Tibial artery (tissue), 4 donors: ENCODE measurements around the gene PPARA.

Experiments
- DNase-seq, 2 donors: peaks; one replicate each; pipeline ENCODE4 v3.0.0-alpha.2; 2019
- H3K27ac ChIP-seq, 2 donors: fragments of 200-600 bp; sonication (generic) in 1 of 2; 1 replicate in 1 of 2; 2 replicates in 1 of 2; pipeline ENCODE4 v1.5.1; 2018 to 2019; ENCODE audit warnings: mild to moderate bottlenecking in 1 of 2
- H3K27me3 ChIP-seq, 2 donors: fragments of 200-600 bp; sonication (generic) in 1 of 2; one replicate each; pipeline versions ENCODE4 v1.5.1 to v1.6.0; 2016 to 2019
- H3K36me3 ChIP-seq, 3 donors: fragments of 200-600 bp; sonication (generic) in 2 of 3; one replicate each; pipeline ENCODE4 v1.5.1; 2016 to 2019; ENCODE audit warnings: mild to moderate bottlenecking in 2 of 3
- H3K4me1 ChIP-seq, 4 donors: fragments of 200-600 bp; sonication (generic) in 2 of 4; 1 replicate in 3 of 4; 2 replicates in 1 of 4; pipeline ENCODE4 v1.5.1; 2016 to 2019
- H3K4me3 ChIP-seq, 2 donors: fragments of 200-600 bp; sonication (generic) in 1 of 2; 1 replicate in 1 of 2; 2 replicates in 1 of 2; pipeline ENCODE4 v1.5.1; 2018 to 2019; ENCODE audit warnings: mild to moderate bottlenecking in 2 of 2
- H3K9me3 ChIP-seq, 3 donors: fragments of 200-600 bp; sonication (generic) in 1 of 3; one replicate each; pipeline ENCODE4 v1.5.1; 2016 to 2019
- intact Hi-C: fragments of 100-400 bp; cut with DNase I; formaldehyde crosslinking; loops from one replicate; pipeline ENCODE4 v1.15.0; 2023; ENCODE audit warnings: low total_unique reads
- TF ChIP-seq, protein P1 (sequence below), 2 experiments: fragments of 200-600 bp in 1 of 2; fragments of 450-650 bp in 1 of 2; IDR thresholded peaks; one replicate each; pipeline ENCODE4 v1.5.1; 2017 to 2019; ENCODE audit warnings: antibody characterized with exemption in 2 of 2, mild to moderate bottlenecking in 1 of 2, moderate library complexity in 1 of 2

Gene PPARA

DNA sequence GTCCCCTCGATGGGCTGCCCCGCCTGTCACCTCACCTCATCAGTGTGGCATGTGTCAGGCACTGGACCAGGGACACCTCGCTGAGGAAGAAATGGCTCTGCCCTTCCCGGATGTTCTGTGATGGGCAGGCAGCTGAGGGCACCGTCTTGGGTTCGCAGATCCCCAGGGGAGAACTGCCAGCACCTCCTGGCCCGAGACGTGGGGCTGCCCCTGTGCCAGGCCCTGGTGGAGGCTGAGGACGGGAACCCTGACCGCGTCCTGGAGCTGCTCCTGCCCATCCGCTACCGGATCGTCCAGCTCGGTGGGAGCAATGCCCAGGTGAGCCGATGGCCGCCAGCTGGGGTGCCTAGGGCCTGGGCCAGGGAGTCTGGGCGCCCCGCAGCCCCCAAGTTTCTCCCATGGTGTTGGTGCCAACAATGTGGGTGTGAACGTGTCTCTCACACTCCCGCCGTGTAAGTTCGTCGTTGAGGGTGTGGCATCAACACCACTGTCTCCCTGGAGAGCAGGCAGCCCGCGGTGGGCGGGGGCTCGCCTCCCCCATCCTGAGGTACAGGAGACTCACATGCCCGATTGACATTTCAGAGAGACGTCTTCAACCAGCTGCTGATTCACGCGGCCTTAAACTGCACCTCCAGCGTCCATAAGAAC is 139.0 kb downstream of the PPARA start:
- H3K36me3 ChIP-seq: peaks cover 43 to 99% (median 74%) of the 10 kb centered on the region in 3 donors
- H3K9me3 ChIP-seq: peaks cover 0 to 7% (median 0%) of the 10 kb centered on the region in 3 donors
- no peaks in the 10 kb centered on the region for H3K27me3 ChIP-seq
- H3K27ac ChIP-seq: no peak overlapping the region
- H3K4me1 ChIP-seq: no peaks in the 10 kb centered on the region
- no peak overlapping the region for H3K4me3 ChIP-seq
- TF ChIP-seq, protein P1, sequence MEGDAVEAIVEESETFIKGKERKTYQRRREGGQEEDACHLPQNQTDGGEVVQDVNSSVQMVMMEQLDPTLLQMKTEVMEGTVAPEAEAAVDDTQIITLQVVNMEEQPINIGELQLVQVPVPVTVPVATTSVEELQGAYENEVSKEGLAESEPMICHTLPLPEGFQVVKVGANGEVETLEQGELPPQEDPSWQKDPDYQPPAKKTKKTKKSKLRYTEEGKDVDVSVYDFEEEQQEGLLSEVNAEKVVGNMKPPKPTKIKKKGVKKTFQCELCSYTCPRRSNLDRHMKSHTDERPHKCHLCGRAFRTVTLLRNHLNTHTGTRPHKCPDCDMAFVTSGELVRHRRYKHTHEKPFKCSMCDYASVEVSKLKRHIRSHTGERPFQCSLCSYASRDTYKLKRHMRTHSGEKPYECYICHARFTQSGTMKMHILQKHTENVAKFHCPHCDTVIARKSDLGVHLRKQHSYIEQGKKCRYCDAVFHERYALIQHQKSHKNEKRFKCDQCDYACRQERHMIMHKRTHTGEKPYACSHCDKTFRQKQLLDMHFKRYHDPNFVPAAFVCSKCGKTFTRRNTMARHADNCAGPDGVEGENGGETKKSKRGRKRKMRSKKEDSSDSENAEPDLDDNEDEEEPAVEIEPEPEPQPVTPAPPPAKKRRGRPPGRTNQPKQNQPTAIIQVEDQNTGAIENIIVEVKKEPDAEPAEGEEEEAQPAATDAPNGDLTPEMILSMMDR (IDR thresholded peaks at IDR 0.05): no peak
- DNase-seq: peak in 1 of 2 donors; percentile 64
- intact Hi-C loops: no loop called here

- H3K27me3 ChIP-seq: no peaks in the 10 kb centered on the region
- no peak for DNase-seq
- H3K4me1 ChIP-seq: no peaks in the 10 kb centered on the region
- no peak overlapping the region for H3K4me3 ChIP-seq
- TF ChIP-seq, protein P1 (IDR thresholded peaks at IDR 0.05): no peak
- no peak overlapping the region for H3K27ac ChIP-seq
- H3K9me3 ChIP-seq: peaks cover 0 to 7% (median 0%) of the 10 kb centered on the region in 3 donors
- intact Hi-C loops: no loop called here
- peaks cover 35 to 90% (median 66%) of the 10 kb centered on the region in 3 donors for H3K36me3 ChIP-seq
These were observed 140.0 kb downstream of the PPARA start for GRCh38 chr22:46290121-46290842.

DNA sequence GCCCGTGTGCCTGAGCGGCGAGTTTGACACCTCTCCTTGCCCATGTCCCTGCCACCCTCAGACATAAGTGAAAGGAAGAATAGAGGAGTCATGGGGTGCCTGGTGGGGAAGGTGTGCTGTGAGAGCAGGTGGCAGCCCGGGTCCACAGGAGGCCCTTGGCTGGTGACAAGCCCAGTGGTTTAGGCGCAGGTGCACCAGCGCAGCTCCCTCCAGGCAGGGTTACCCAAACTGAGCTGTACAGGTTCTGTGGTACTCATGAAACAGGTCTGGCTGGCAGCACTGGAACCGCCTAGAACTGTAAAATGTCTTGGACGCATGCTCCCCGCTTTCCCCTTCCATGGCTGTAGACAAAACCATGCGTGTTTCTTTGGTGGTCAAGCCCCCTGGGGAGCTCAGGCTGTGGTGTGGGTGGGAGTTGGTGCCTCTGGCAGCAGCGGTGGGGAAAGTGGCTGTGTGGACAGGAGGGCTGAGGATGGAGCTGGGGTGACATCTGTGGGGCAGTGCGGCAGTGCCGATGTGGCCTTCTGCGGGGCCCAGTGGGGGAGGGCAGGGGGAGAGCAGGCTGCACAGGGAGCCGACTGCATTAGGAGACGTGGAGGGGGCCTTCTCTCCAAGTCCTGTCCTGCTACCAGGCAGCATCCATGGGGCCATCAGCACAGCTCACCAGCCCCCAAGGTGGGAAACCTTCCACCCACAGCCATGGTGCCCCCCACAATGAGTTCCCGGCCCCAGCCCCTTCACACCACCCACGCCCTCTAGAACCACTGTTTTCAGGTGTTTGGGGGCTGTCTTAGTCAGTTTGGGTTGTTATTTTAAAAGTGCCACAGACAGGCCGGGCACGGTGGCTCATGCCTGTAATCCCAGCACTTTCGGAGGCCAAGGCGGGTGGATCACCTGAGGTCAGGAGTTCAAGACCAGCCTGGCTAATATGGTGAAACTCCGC is 140.8 kb downstream of the PPARA start:
- Histone ChIP-seq H3K4me3 (no peak overlapping the region), H3K27ac (no peak overlapping the region), H3K36me3 (peaks cover 29 to 82% (median 65%) of the 10 kb centered on the region in 3 donors), H3K4me1 (peaks cover 0 to 7% (median 5%) of the 10 kb centered on the region in 4 donors), H3K9me3 (peaks cover 0 to 7% (median 0%) of the 10 kb centered on the region in 3 donors), H3K27me3 (no peaks in the 10 kb centered on the region)
- DNase-seq: no peak
- intact Hi-C loops: no loop called here
- TF ChIP-seq, protein P1 (IDR thresholded peaks at IDR 0.05): no peak

DNA sequence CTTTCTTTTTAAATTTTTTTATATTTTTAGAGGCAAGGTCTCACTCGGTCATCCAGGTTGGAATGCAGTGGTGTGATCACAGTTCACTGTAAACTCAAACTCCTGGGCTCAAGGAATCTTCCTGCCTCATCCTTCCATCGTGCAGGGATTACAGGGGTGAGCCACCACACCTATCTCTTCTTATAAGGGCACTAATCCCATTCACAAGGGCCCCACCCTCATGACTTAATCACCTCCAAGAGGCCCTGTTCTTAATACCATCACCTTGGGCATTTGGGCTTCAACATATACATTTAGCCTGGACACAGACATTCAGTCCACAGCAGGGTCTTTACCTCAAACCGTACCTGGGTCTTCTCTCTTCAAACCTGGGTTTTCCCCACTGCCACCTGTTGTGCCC is 141.8 kb downstream of the PPARA start:
- TF ChIP-seq, protein P1 (IDR thresholded peaks at IDR 0.05): no peak
- H3K4me3 ChIP-seq: no peak overlapping the region
- peaks cover 0 to 14% (median 10%) of the 10 kb centered on the region in 4 donors for H3K4me1 ChIP-seq
- intact Hi-C loops: no loop called here
- H3K27ac ChIP-seq: no peak overlapping the region
- peaks cover 28 to 71% (median 57%) of the 10 kb centered on the region in 3 donors for H3K36me3 ChIP-seq
- DNase-seq: no peak
- H3K27me3 ChIP-seq: no peaks in the 10 kb centered on the region
- peaks cover 0 to 7% (median 0%) of the 10 kb centered on the region in 3 donors for H3K9me3 ChIP-seq

- Histone ChIP-seq H3K27me3 (no peaks in the 10 kb centered on the region), H3K36me3 (peaks cover 28 to 66% (median 51%) of the 10 kb centered on the region in 3 donors), H3K27ac (no peak overlapping the region), H3K4me3 (no peak overlapping the region), H3K9me3 (peaks cover 0 to 7% (median 0%) of the 10 kb centered on the region in 3 donors), H3K4me1 (peaks cover 0 to 18% (median 14%) of the 10 kb centered on the region in 4 donors)
- intact Hi-C loops: no loop called here
- TF ChIP-seq, protein P1 (IDR thresholded peaks at IDR 0.05): no peak
- DNase-seq: peak in 1 of 2 donors; percentile 47
These were observed 142.4 kb downstream of the PPARA start for GRCh38 chr22:46292732-46293131.
